HepG2 (cell line): Measurements from ENCODE around the gene MILR1.

Source experiments
- CHD2 ChIP-seq: IDR thresholded peaks from 2 replicates; pipeline ENCODE4 v1.6.1; 2011; ENCODE audit warnings: low read depth, low read length, improper control_type of control experiment
- MAFG ChIP-seq: sonication (generic); formaldehyde crosslinking; IDR thresholded peaks from 2 replicates; pipeline ENCODE4 v1.5.1; 2020; ENCODE audit warnings: mild to moderate bottlenecking, missing genetic modification reagents
- SIN3A ChIP-seq: IDR thresholded peaks from 2 replicates; pipeline ENCODE4 v1.6.1; 2011; ENCODE audit warnings: low read depth, mild to moderate bottlenecking, control low read depth, low read length, borderline replicate concordance
- TAF1 ChIP-seq: sonication (generic); formaldehyde crosslinking; IDR thresholded peaks from 2 replicates; pipeline ENCODE4 v1.4.0; 2020; ENCODE audit warnings: missing genetic modification reagents
- YY1 ChIP-seq: IDR thresholded peaks from 2 replicates; pipeline ENCODE4 v1.6.1; 2011; ENCODE audit warnings: low read length, low read depth, moderate library complexity, mild to moderate bottlenecking; ENCODE audit not compliant: insufficient read depth, insufficient replicate concordance
- ZNF737 ChIP-seq: sonication (generic); formaldehyde crosslinking; IDR thresholded peaks from 2 replicates; pipeline ENCODE4 v1.5.0; 2020; ENCODE audit warnings: missing genetic modification reagents, mild to moderate bottlenecking, borderline replicate concordance
- ZNF747 ChIP-seq: sonication (generic); formaldehyde crosslinking; IDR thresholded peaks from 2 replicates; pipeline ENCODE4 v1.8.1; 2023; ENCODE audit warnings: missing genetic modification reagents, mild to moderate bottlenecking, borderline replicate concordance

DNA sequence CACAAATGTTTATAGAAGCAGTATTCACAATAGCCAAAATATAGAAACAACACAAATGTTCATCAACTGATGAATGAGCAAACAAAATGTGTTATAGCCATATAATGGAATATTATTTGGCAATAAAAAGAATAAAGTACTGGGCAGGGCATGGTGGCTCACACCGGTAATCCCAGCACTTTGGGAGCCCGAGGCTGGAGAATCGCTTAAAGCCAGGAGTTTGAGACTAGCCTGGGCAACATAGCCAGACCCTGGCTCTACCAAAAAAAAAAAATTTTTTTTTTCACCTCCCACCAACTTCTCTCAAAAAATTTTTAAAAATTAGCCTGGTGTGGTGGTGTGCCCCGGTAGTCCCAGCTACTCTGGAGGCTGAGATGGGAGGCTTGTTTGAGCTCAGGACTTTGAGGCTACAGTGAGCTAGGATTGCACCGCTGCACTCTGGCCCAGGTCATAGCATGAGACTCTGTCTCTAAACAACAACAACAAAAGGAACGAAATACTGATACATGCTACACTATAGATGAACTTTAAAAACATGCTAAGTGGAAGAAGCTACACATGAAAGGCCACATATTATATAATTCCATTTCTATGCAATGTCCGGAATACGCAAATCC lies 47.6 kb upstream of the MILR1 start:
- no peak for TF ChIP-seq ZNF737 (CRISPR knock-in tag)
- TF ChIP-seq YY1 = no peak
- no peak for TF ChIP-seq SIN3A
- TF ChIP-seq TAF1 = no peak
- TF ChIP-seq CHD2 = no peak
- no peak for TF ChIP-seq ZNF747 (CRISPR knock-in tag)
- TF ChIP-seq MAFG = no peak
